Vagina (tissue), 2 donors: ENCODE measurements around the gene SYNE1. TPM values are rescaled to one million over a fixed set of nuclear protein-coding genes. Genes with fewer than 3 reads are reported as not detected.
A peak's percentile ranks its signal among the peaks of the same experiment; 100 is the strongest.

Source experiments
- DNase-seq, 2 donors: peaks; one replicate each; pipeline ENCODE4 v3.0.0-alpha.2; 2017; ENCODE audit errors: extremely low spot score in 2 of 2
- H3K27ac ChIP-seq: fragments of 200-600 bp; sonication (generic); one replicate; pipeline ENCODE4 v1.5.1; 2019
- H3K27me3 ChIP-seq: fragments of 200-600 bp; sonication (generic); one replicate; pipeline ENCODE4 v1.5.1; 2019
- H3K36me3 ChIP-seq, 2 donors: fragments of 200-600 bp; sonication (generic); one replicate each; pipeline ENCODE4 v1.5.1; 2017 to 2019
- H3K4me1 ChIP-seq: fragments of 200-600 bp; sonication (generic); one replicate; pipeline ENCODE4 v1.5.1; 2019
- H3K4me3 ChIP-seq, 2 donors: fragments of 200-600 bp; sonication (generic); 1 replicate in 1 of 2; 2 replicates in 1 of 2; pipeline ENCODE4 v1.5.1; 2016 to 2019
- H3K9me3 ChIP-seq: fragments of 200-600 bp; sonication (generic); one replicate; pipeline ENCODE4 v1.5.1; 2019
- CTCF ChIP-seq, 3 experiments: fragments of 450-650 bp in 2 of 3; fragments of 200-600 bp in 1 of 3; sonication (generic) in 1 of 3; IDR thresholded peaks; one replicate each; pipeline ENCODE4 v1.5.1; 2017 to 2019; ENCODE audit warnings: antibody characterized with exemption in 3 of 3, mild to moderate bottlenecking in 2 of 3, moderate library complexity in 2 of 3
- POLR2A ChIP-seq, 2 donors: fragments of 450-650 bp; IDR thresholded peaks; one replicate each; pipeline ENCODE4 v1.6.1; 2017; ENCODE audit warnings: antibody characterized with exemption in 2 of 2, mild to moderate bottlenecking in 2 of 2, moderate library complexity in 2 of 2
- POLR2AphosphoS5 ChIP-seq, 2 donors: sonication (generic); formaldehyde crosslinking; IDR thresholded peaks; one replicate each; pipeline ENCODE4 v1.9.0; 2017; ENCODE audit warnings: antibody characterized with exemption in 2 of 2, mild to moderate bottlenecking in 2 of 2, low read depth in 1 of 2; ENCODE audit not compliant: insufficient read depth in 1 of 2
- intact Hi-C: fragments of 100-400 bp; cut with DNase I; formaldehyde crosslinking; loops from one replicate; pipeline ENCODE4 v1.15.1; 2023
- total RNA-seq: library from RNA; depleted of rRNA; stranded (reverse); fragments of >200 nt; gene quantifications from one replicate; pipeline ENCODE4 v1.2.3, GENCODE V29; 2016

SYNE1 gene
- total RNA-seq, 1 donor from 2014 or later, result 81.5 TPM

- no peaks in the 10 kb centered on the region for H3K27me3 ChIP-seq
- peaks cover 24% of the 10 kb centered on the region for H3K4me1 ChIP-seq
- DNase-seq, result no peak
- no peak overlapping the region for H3K4me3 ChIP-seq
- no peak overlapping the region for H3K27ac ChIP-seq
- intact Hi-C loops, result no loop called here
- TF ChIP-seq POLR2AphosphoS5 (IDR thresholded peaks at IDR 0.05; ENCODE audit: insufficient read depth in 1 of 2, low read depth in 1 of 2) (no peak), POLR2A (IDR thresholded peaks at IDR 0.05) (no peak), CTCF (IDR thresholded peaks at IDR 0.05) (no peak)
- no peaks in the 10 kb centered on the region for H3K9me3 ChIP-seq
- peaks cover 0 to 12% of the 10 kb centered on the region in 2 donors for H3K36me3 ChIP-seq
Measured at GRCh38 chr6:152207915-152208714, 429.0 kb downstream of the SYNE1 start.

- Histone ChIP-seq H3K27ac (peak overlapping the region; percentile 82), H3K36me3 (peaks cover 0 to 13% of the 10 kb centered on the region in 2 donors), H3K9me3 (no peaks in the 10 kb centered on the region)
Measured at GRCh38 chr6:152206072-152206818, 430.9 kb downstream of the SYNE1 start.

GRCh38 chr6:152204591-152204990, 432.6 kb downstream of the SYNE1 start:
- Histone ChIP-seq H3K4me1 (peaks cover 39% of the 10 kb centered on the region), H3K27me3 (no peaks in the 10 kb centered on the region), H3K4me3 (no peak overlapping the region), H3K36me3 (peaks cover 0 to 17% of the 10 kb centered on the region in 2 donors), H3K27ac (peak overlapping the region; percentile 82), H3K9me3 (no peaks in the 10 kb centered on the region)
- TF ChIP-seq CTCF (IDR thresholded peaks at IDR 0.05) (no peak), POLR2A (IDR thresholded peaks at IDR 0.05) (no peak), POLR2AphosphoS5 (IDR thresholded peaks at IDR 0.05; ENCODE audit: insufficient read depth in 1 of 2, low read depth in 1 of 2) (no peak)
- DNase-seq, result no peak
- intact Hi-C loops, result no loop called here

More at GRCh38 chr6:152206072-152206818, 430.9 kb downstream of the SYNE1 start:
- no peak for DNase-seq
- Histone ChIP-seq H3K4me3 (no peak overlapping the region), H3K27me3 (no peaks in the 10 kb centered on the region), H3K4me1 (peaks cover 30% of the 10 kb centered on the region)
- TF ChIP-seq POLR2AphosphoS5 (IDR thresholded peaks at IDR 0.05; ENCODE audit: insufficient read depth in 1 of 2, low read depth in 1 of 2) (peak in 1 of 2 donors; percentile 5), POLR2A (IDR thresholded peaks at IDR 0.05) (no peak)
- intact Hi-C loops, result no loop called here

- intact Hi-C loops, result no loop called here
- H3K27me3 ChIP-seq, result no peaks in the 10 kb centered on the region
- no peak overlapping the region for H3K4me3 ChIP-seq
- H3K9me3 ChIP-seq, result no peaks in the 10 kb centered on the region
- H3K36me3 ChIP-seq, result peaks cover 0 to 22% of the 10 kb centered on the region in 2 donors
- peaks cover 29% of the 10 kb centered on the region for H3K4me1 ChIP-seq
- DNase-seq, result no peak
- no peak for TF ChIP-seq POLR2A (IDR thresholded peaks at IDR 0.05)
- no peak for TF ChIP-seq CTCF (IDR thresholded peaks at IDR 0.05)
- TF ChIP-seq POLR2AphosphoS5 (IDR thresholded peaks at IDR 0.05; ENCODE audit: insufficient read depth in 1 of 2, low read depth in 1 of 2), result no peak
- no peak overlapping the region for H3K27ac ChIP-seq
Measured at GRCh38 chr6:152201120-152201519, 436.0 kb downstream of the SYNE1 start.

GRCh38 chr6:152195896-152196295, 441.3 kb downstream of the SYNE1 start:
- no peak for DNase-seq
- H3K4me3 ChIP-seq, result no peak overlapping the region
- H3K4me1 ChIP-seq, result peaks cover 9% of the 10 kb centered on the region
- no peak overlapping the region for H3K27ac ChIP-seq
- H3K9me3 ChIP-seq, result no peaks in the 10 kb centered on the region
- intact Hi-C loops, result no loop called here
- no peak for TF ChIP-seq POLR2A (IDR thresholded peaks at IDR 0.05)
- no peak for TF ChIP-seq POLR2AphosphoS5 (IDR thresholded peaks at IDR 0.05; ENCODE audit: insufficient read depth in 1 of 2, low read depth in 1 of 2)
- TF ChIP-seq CTCF (IDR thresholded peaks at IDR 0.05), result no peak
- no peaks in the 10 kb centered on the region for H3K27me3 ChIP-seq
- H3K36me3 ChIP-seq, result peaks cover 0 to 16% of the 10 kb centered on the region in 2 donors
